HG02678 (cell line): ENCODE results near the gene ALCAM.

Source experiments
- ATAC-seq: cut with Tn5 transposase; IDR thresholded peaks from one replicate; pipeline ENCODE4 v1.9.1; 2021; ENCODE audit warnings: mild to moderate bottlenecking, moderate library complexity; ENCODE audit not compliant: unreplicated experiment

The ALCAM gene

DNA sequence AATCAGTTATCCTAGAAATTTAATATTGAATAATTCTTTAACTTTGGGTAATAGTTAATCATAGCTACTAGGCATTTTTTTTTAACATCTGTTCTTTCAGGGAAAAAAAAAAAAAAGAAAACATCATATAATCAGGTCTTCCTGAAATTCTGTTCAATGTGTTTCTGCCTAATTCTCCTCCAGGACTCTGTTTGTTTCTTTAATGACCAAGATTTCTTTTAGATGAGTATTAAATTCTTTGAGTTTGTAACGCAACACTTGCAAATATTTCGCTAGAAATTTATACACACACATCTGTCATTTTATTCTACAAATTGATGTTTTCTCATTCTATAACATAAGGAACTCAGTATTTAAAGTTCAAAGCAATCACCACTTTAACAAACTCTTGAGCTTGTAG is 56.7 kb downstream of the ALCAM start:
- ATAC-seq, result no peak

DNA sequence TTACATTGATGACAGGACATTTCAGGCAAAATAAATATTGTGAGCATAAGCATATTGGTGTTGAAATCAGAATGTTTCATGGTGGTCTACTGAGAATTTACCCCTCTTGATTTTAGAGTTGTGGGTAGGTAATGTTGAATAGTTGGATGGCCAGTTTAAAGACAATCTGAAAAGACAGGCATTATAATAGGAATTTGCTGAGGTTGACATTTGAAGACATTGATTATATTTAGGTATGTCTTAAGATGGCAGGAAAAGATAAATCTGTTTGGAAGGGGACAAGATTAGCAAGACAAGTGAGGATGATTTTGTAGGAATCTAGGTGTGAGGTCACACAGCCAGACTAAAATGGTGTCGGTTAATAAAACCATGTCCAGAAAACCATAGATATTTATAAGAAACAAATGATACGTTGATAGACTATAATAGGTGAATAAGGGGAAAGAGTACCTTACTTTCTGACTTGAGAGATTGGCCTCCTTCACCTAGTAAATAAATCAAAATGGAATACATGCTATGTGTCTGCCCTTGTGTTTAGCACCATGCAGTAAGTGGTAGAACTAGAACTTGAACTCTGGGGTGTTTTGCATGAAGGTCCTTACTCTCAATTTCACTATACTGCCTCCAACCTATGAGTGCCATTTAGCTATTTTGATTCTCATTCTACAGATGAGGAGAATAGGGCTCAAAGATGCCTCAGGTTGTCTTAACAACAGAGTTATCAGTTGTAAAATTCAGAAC is 57.9 kb downstream of the ALCAM start:
- no peak for ATAC-seq

DNA sequence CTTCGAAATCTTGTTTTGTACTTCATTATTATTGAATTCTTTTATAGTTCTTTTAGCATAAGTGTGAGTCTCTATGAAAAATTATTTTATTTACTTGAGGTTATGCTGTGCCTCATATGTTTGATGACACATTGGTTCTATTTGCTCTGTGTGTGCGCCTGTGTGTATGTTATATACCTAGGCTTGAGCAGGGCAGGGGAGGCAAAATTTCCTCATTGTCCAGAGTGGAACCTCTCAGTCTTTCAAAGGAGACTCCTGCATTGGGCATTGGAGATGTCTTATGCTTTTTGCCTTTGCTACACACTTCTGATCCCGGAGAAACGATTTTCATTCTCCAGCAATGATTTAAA is 58.4 kb downstream of the ALCAM start:
- no peak for ATAC-seq

DNA sequence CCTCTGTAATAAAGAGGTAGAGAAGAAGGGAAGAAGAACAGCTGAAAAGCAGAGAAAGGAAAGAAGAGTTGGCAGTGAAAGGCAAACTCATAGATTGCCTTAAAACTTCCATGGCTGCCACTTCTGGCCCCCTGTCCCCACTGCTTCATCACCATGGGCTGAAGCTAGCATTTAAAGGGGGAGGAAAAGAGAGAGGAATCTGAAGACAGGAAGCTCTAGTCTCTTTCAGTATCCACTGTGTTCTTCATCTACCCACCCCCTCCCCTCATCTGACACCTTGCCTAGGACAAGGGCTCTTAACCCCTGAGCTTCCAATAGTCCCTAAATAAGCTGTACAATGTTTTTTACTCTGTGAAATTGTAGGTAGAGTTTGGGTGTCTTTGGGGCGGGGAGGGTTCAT is 60.6 kb downstream of the ALCAM start:
- no peak for ATAC-seq

DNA sequence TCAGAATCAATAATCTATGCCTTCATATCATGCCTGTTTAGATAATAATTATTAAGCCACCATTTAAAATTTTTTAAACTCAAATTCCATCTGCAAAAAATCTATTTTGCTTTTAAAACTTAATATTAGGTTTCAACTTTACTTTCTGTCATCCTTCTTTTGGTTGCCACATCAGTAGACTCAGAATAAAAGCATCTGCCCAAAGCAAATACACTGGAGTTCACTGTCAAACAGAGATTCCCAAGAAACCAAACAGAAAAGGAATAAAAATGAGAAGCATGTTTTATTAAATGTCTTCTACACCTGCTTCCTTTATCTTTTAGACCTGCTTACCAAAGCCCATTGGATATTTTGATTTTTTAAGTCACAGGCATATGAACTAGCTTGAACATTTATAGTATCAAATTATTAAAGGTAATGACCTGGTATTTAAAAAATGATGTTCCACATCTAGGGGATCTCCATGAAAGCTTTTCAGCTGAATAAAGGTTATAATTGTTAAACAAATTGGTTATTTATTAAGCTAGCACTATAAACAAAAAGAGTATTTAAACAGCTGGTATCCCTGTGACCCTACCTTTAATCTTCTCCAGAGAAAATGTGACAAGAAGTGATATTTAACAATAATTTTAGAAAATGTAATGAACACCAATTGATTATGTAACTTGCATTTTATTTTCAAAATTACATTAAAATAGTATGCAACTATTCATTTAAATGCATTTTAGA is 62.5 kb downstream of the ALCAM start:
- no peak for ATAC-seq

DNA sequence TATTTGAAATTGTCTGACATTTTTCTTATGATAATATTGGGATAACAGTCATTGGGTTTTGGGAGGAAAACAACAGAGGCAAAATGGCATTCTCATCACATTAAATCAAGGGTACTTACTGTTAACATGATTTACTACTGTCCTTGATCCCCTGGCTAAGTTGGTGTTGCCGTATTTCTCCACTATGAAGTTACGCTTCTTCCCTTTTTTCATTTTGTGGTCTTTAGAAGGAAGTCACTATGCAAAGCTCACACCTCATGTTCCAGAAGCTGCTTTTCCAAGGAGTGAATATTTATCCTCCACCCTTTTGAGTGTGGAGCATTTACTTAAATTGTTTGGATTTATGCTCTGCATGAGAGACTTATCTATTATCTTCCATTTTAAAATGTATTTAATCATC is 63.7 kb downstream of the ALCAM start:
- ATAC-seq, result no peak

DNA sequence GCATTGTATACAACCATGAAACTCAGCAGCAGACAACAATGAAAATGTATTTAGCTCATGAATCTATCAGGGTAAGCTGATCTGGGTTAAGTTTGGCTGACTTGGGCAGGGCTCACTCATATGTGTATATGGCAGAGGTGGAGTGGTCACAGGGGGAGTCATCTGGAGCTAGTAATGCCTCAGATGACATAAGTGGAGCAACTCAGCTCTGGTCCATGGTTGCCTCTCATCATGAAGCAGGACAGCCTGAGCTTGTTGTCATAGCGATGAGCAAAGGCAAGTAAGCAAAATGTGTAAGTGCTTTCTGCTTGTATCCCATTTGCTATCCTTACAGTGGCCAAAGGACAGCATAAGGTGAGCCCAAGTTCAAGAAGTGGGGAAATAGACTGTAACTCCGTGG is 64.5 kb downstream of the ALCAM start:
- ATAC-seq, result no peak

DNA sequence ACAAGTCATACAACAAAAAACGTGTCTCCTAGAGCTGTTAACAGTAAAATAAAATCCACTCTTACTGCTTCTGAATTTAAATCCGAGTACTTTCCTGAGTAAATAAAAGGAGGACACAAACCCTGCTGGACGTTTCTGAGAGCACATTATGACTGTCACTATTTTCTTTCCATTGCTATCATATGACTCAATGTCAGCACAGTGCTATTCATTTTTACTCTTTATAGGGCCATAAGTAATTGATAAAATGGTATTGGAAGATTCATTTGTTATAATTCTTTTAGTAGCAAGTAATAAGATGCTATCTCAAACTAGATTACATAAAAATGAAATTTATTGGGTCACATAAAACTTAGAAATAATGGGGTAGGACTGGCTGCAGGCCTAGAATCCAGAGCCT is 68.6 kb downstream of the ALCAM start:
- no peak for ATAC-seq

DNA sequence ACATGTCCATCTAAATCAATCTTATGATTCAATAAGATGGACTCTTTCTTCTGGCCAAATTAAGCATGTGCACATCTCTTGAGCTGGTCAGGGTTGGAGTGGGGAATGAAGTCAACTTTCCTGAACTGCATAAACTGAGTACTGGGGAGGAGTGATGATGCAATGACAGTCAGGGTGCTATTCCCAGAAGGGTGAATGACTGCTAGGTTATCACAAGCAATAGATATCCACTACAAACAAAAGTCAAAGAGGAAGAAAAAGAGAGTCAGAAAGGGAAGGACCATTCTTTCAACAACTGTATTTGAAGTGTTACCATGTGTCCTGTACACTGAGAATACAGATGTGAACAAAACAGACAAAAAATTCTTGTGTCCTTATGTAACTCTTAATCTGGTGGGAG is 70.0 kb downstream of the ALCAM start:
- ATAC-seq, result no peak

DNA sequence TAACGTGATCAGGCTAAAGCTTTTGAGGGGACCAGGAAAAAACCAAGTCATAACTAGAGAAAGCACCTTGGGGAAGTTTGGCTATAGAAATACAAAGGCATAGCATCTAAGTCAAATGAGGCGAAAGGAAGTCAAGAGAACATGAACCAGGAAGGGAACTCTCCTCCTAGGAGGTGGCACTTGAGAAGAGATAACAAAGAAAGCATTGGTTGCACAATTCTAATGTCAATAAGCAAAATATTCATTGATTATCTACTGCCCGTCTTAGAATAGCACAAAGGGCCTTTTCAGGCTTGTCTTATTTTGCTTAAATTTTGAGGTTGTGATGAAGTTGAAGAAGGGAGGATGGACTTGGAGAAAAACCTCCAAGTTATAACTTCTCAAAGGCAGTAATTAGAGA is 73.4 kb downstream of the ALCAM start:
- ATAC-seq, result no peak

DNA sequence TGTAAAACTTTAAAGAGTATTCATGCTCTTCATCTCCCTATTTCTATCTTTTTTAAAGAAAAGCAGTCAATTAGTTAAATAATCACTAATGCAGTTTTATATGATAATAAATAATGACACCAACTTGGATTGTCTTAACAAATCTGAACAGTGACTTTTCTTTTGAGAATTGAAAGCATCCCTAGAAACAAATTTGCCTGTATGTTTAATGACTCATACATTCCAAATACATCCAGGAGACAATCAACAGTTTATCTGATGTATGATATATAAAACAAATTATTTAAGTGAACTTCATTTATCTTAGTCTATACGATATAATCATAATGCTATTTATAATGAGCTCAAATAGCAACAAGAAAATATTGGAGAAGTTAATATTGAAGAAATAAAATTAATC is 78.0 kb downstream of the ALCAM start:
- no peak for ATAC-seq

DNA sequence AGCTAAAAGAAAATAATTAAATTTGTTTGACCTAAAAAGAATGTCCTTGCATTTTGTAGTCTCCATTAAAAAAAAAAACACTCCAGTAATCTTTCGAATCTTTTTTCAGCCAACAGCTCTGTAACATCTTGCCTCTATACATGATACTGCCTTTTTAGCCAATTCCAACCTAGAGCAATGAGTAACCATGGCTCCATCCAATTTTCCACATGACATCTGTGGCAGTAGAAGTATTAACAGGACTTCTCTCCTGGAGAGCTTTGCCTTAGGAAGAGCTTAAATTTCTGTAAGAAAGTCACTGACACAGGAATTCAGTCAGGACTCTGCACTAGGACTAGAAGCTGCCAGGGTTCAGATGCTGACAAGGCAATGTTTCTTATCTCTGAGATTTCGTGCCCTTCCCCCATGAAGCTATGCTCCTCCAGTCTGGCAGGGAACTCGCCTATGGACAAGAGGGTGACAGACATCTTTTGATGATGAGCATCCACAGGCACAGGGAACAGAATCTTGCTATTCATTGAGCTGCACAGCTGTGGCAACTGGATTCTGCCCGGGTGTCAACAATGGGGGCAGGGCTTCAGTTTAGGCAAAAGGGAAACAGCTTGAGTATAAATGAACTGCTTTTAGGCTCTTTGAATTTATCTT is 81.8 kb downstream of the ALCAM start:
- ATAC-seq, result no peak

DNA sequence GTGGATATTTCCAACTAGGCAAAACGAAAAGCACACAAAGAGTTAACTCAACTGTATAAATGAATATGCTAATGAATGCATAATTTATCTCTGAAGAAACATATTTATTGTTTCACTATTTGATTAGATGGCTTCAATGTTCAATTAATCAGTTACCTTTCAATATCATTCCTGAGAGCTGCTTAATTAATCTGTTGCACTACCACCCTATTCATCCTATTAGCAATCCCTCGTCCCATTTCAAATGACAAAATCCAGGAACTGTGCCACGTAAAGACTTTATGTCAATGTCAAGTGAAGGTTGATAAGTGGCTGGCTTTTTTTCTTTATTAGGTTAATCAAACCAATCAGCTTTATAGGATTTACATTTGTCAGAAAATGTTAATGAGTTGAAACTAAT is 82.7 kb downstream of the ALCAM start:
- ATAC-seq, result no peak

DNA sequence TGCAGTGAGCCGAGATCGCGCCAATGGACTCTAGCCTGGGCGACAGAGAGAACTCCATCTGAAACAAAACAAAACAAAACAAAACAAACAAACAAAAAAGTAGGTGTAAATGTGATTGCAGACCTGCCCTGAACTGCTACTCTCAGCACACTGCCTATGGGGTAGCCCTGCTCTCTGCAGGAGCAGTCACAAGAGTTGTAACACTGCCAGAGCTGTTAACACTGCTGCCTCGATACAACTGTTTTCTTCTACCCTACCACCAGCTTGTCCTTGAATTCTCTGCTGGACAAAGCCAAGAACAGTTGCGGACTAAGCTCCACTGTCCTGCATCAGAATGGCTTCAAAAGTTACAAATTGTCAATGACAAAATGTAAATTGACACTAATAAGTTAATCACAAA is 89.3 kb downstream of the ALCAM start:
- ATAC-seq, result no peak

DNA sequence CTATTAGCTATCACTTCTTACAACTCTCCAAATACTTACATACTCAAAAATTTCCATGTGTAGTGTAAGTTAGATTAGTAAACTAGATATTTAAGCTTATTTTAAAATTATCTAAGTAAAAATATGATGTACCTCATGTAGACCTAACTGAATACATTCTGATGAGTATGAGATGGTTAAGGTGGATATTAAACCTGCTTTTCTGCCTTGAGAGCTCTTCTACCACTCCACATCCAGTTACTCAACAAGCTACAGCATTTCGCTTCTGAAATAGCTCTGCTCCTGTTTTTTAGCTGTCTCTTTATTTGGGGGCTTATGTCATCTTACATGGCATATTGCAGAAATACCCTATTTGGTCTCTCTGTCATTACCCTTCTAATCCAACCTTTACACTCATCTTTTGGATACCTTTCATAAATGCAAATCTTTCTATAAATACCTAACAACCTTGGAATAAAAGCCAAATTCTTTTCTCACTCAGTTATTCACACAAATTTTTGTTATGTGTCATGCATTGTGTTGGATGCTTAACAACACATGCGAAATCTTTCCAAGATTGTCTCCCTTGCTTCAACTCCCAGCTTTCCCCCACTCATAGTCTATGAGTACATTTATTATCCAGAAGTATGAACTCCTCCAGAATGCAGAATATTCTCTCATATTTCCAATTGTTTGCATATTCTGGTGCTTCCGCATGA is 92.0 kb downstream of the ALCAM start:
- no peak for ATAC-seq

DNA sequence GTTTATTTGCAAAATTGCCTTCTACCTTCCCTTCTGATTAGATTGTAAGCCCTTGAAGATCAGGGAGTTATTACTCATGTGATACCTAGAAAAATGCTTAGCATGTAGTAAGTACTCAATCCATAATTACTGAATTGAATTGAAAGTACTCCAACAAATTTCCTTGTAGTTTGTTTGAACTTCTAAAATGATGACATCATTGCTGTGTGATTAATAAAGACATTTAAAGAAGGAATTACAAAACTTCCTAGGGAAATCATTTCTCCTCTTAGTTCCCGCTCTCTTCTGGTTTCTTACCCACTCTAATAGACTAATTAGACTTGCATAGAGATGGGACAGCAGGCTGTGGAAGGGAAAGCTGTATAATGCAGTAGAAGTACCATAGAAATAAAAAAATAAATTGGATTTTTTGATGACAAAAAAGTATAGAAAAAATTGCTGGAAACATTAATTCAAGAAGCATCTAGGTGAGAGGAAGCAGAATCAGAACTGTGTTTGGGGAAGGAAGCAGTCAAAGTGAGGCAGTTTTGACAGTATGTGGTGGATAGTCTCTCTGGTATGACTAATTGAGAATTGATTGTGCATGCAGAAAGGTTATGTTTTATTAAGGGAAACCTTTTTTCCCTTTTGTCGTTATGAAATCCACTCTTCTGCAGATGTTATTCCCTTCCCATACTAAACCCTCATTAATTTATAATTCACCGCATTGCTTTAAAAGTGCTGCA is 93.0 kb downstream of the ALCAM start:
- no peak for ATAC-seq

DNA sequence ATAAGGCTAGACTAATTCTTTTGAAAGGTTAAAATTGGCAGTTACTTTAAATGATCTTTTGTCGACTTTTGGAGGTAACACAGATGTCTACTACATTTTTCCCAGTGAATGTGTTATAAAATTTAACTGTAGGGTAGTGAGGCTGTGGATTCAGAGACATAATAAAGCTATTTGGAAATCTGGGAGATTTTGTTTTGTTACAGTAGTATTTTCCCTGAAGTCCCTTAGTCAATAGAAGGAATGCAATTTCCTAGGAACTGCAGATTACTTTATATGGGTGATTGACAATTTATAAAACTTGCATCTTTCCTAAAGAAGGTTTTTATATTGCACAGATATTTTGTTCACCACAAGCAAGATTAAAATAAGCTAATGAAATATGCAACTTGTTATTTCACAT is 96.9 kb downstream of the ALCAM start:
- ATAC-seq, result no peak

DNA sequence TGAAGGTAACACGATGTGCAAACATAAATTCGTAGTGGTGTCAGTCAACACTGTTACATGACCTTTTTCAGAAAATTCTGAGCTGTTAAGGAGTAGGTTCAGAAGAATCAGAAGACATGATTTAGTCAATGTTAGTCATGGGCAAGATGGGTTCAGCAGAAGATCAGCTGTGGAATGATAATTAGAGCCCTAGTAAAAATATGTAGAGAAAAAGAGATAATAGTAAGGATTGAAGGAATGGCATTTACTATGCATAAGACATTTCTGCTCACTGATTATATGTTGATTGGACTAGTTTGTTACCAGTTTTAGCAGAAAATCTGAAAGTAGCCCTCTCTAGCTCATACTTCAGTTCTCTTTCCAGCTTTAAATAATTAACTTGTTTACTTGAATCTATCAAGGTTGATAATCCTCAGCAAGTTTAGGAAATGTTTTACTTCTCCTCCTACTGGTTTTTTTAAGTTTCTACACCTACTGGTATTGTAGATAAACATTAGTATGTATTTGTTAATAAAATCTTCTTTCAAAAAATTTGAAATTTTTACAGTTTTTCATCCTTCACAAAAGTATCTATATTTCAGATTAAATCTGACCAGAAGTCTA is 98.6 kb downstream of the ALCAM start:
- ATAC-seq, result no peak

DNA sequence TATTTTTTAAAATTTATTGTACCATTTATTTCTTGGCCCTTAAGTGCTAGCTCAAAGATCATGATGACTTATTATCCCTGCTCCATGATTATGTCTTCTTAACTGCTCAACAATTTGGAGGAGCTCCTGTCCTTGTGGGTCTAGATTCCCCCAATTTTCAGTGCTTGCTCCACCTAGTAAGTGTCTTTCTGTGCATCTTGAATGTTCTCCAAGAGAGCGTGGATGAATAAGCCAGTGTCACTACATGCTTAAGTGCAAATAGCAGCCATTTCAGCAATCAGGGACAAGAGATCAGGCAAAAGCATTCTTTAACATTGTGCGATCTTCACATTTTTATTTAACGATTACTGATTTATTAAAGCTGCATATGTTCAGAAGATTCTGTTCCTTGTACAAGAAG is 99.4 kb downstream of the ALCAM start:
- no peak for ATAC-seq

DNA sequence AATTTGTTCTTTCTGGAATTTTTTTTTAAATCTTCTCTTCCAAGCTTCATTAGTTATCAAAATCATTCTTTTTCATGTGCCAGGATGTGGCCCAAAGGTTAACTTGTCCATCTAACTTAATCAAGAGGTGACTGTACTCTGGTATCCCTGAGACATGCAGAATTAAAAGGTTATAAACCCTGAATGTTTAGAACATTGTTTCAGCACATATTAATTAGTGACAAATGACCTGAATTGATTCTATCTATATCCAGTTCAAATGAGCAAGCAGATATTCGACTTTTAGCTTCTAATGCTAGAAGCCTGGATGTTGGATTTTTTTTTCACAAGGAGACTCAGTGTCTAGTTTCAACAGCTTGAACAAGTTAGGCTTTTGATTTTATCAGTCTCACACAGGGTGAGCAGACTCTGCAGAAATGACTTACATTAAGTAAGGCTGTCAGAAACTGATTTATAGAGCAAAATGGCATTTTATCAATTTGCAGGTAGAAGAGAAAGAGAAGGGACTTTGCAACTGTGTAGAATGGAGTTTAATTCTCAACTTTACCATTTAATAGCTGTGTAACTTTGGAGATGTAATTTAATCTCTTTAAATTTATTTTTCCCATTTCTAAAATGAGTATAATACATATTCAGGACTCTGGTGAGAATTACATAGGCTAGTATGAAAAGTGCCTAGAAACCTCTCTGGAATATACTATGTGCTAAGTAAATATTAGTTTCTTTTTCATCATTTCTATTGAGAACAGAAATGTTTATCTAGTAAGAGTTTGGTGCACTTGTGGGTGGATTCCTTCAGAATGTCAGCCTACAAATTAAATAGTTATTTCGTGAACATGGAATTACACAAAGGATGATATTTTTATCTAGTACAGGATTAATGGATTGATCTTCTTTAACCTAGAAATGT is 100.0 kb downstream of the ALCAM start:
- no peak for ATAC-seq
